HepG2 (cell line): ENCODE measurements around the gene SYMPK. TPM values are rescaled to one million over a fixed set of nuclear protein-coding genes. Genes with fewer than 3 reads are reported as not detected.

ENCODE experiments used
- AGO2 ChIP-seq: fragments of 200-400 bp; formaldehyde crosslinking; optimal IDR thresholded peaks from 2 replicates; pipeline ENCODE3; 2017; ENCODE audit warnings: mild to moderate bottlenecking, low read depth, low read length, moderate library complexity
- ATAD3A ChIP-seq: sonication (generic); formaldehyde crosslinking; IDR thresholded peaks from 2 replicates; pipeline ENCODE4 v1.4.0; 2020; ENCODE audit warnings: missing genetic modification reagents
- BRF2 ChIP-seq: sonication (generic); formaldehyde crosslinking; IDR thresholded peaks from 2 replicates; pipeline ENCODE4 v1.8.1; 2022; ENCODE audit warnings: mild to moderate bottlenecking, missing genetic modification reagents
- CENPX ChIP-seq: sonication (generic); formaldehyde crosslinking; IDR thresholded peaks from 2 replicates; pipeline ENCODE4 v1.9.0; 2021; ENCODE audit warnings: mild to moderate bottlenecking, missing genetic modification reagents, moderate library complexity
- DZIP1 ChIP-seq: sonication (generic); formaldehyde crosslinking; IDR thresholded peaks from 2 replicates; pipeline ENCODE4 v1.5.0; 2020; ENCODE audit warnings: mild to moderate bottlenecking, missing genetic modification reagents
- FIP1L1 ChIP-seq: fragments of 200-400 bp; formaldehyde crosslinking; IDR thresholded peaks from 2 replicates; pipeline ENCODE4 v1.6.1; 2018; ENCODE audit warnings: low read depth, mild to moderate bottlenecking, low read length, moderate library complexity, borderline replicate concordance; ENCODE audit not compliant: insufficient read depth
- HNRNPH1 ChIP-seq: fragments of 200-400 bp; formaldehyde crosslinking; optimal IDR thresholded peaks from 2 replicates; pipeline ENCODE3; 2017; ENCODE audit warnings: mild to moderate bottlenecking, low read depth, low read length
- KLF13 ChIP-seq: sonication (generic); formaldehyde crosslinking; IDR thresholded peaks from 2 replicates; pipeline ENCODE4 v1.4.0; 2020; ENCODE audit warnings: mild to moderate bottlenecking, missing genetic modification reagents
- MAF1 ChIP-seq: sonication (generic); formaldehyde crosslinking; IDR thresholded peaks from 2 replicates; pipeline ENCODE4 v1.5.0; 2020; ENCODE audit warnings: missing genetic modification reagents, borderline replicate concordance
- NFYB ChIP-seq: sonication (generic); formaldehyde crosslinking; IDR thresholded peaks from 2 replicates; pipeline ENCODE4 v1.4.0; 2020; ENCODE audit warnings: missing genetic modification reagents
- NR2F1 ChIP-seq, 2 experiments: fragments of 450-650 bp in 1 of 2; formaldehyde crosslinking in 1 of 2; IDR thresholded peaks; 2 replicates each; pipeline versions ENCODE4 v1.5.0 to v1.6.1; 2016 to 2020; ENCODE audit warnings: mild to moderate bottlenecking in 1 of 2, missing compliant biosample characterization in 1 of 2, missing genetic modification reagents in 1 of 2, moderate library complexity in 1 of 2
- PAWR ChIP-seq: sonication (generic); formaldehyde crosslinking; IDR thresholded peaks from 2 replicates; pipeline ENCODE4 v1.4.0; 2020; ENCODE audit warnings: missing genetic modification reagents, mild to moderate bottlenecking, borderline replicate concordance
- PHF8 ChIP-seq: sonication (generic); formaldehyde crosslinking; IDR thresholded peaks from 2 replicates; pipeline ENCODE4 v1.5.0; 2020; ENCODE audit warnings: missing genetic modification reagents
- PITX1 ChIP-seq: sonication (generic); formaldehyde crosslinking; IDR thresholded peaks from 2 replicates; pipeline ENCODE4 v1.5.1; 2020; ENCODE audit warnings: mild to moderate bottlenecking, missing genetic modification reagents
- PLRG1 ChIP-seq: fragments of 450-650 bp; conservative IDR thresholded peaks from 2 replicates; pipeline ENCODE4 v1.6.1; 2016
- RNF2 ChIP-seq: fragments of 450-650 bp; conservative IDR thresholded peaks from 2 replicates; pipeline ENCODE4 v1.6.1; 2016; ENCODE audit warnings: low read depth
- RXRA ChIP-seq: sonication (generic); formaldehyde crosslinking; IDR thresholded peaks from 2 replicates; pipeline ENCODE4 v1.5.1; 2020; ENCODE audit warnings: missing genetic modification reagents
- RXRB ChIP-seq: IDR thresholded peaks from 2 replicates; pipeline ENCODE4 v1.6.1; 2016; ENCODE audit warnings: borderline replicate concordance, missing genetic modification reagents, missing compliant biosample characterization
- SNAPC5 ChIP-seq: sonication (generic); formaldehyde crosslinking; IDR thresholded peaks from 2 replicates; pipeline ENCODE4 v1.8.1; 2023; ENCODE audit warnings: mild to moderate bottlenecking, missing genetic modification reagents, borderline replicate concordance
- ZBTB21 ChIP-seq: sonication (generic); formaldehyde crosslinking; IDR thresholded peaks from 2 replicates; pipeline ENCODE4 v1.4.0; 2020; ENCODE audit warnings: missing genetic modification reagents
- ZFY ChIP-seq: sonication (generic); formaldehyde crosslinking; IDR thresholded peaks from 2 replicates; pipeline ENCODE4 v1.4.0; 2020; ENCODE audit warnings: missing genetic modification reagents
- ZKSCAN8 ChIP-seq: IDR thresholded peaks from 2 replicates; pipeline ENCODE4 v1.6.1; 2016; ENCODE audit warnings: borderline replicate concordance, missing genetic modification reagents, missing compliant biosample characterization
- ZNF709 ChIP-seq: sonication (generic); formaldehyde crosslinking; IDR thresholded peaks from 2 replicates; pipeline ENCODE4 v1.5.0; 2020; ENCODE audit warnings: mild to moderate bottlenecking, missing genetic modification reagents
- ZNF777 ChIP-seq: sonication (generic); formaldehyde crosslinking; IDR thresholded peaks from 2 replicates; pipeline ENCODE4 v1.4.0; 2020; ENCODE audit warnings: missing genetic modification reagents
- ZNF782 ChIP-seq: sonication (generic); formaldehyde crosslinking; IDR thresholded peaks from 2 replicates; pipeline ENCODE4 v1.4.0; 2020; ENCODE audit warnings: missing genetic modification reagents, mild to moderate bottlenecking, borderline replicate concordance
- ZNF883 ChIP-seq: sonication (generic); formaldehyde crosslinking; IDR thresholded peaks from 2 replicates; pipeline ENCODE4 v1.5.1; 2020; ENCODE audit warnings: mild to moderate bottlenecking, missing genetic modification reagents; ENCODE audit errors: not compliant biosample characterization
- ZNF891 ChIP-seq: sonication (generic); formaldehyde crosslinking; IDR thresholded peaks from 2 replicates; pipeline ENCODE4 v1.5.0; 2020; ENCODE audit warnings: mild to moderate bottlenecking, missing genetic modification reagents
- ZSCAN21 ChIP-seq: sonication (generic); formaldehyde crosslinking; IDR thresholded peaks from 2 replicates; pipeline ENCODE4 v1.8.0; 2022; ENCODE audit warnings: mild to moderate bottlenecking, missing genetic modification reagents, moderate library complexity, borderline replicate concordance
- polyA plus RNA-seq, 8 experiments: library from polyadenylated mRNA; depleted of rRNA in 3 of 8; stranded (reverse) in 7 of 8; unstranded in 1 of 8; fragments of >200 nt; fragmentation: Illumina TruSeq in 4 of 8; extraction: Trizol in 4 of 8; gene quantifications; 2 replicates each; pipeline versions ENCODE4 v1.2.1 to v1.2.3, GENCODE V29; 2011 to 2016; ENCODE audit warnings: low read depth in 4 of 8, missing spikeins in 1 of 8, mixed read lengths in 1 of 8; ENCODE audit not compliant: insufficient read depth in 1 of 8
- total RNA-seq, 5 experiments: library from RNA; depleted of rRNA; stranded (reverse); fragments of >200 nt; fragmentation: Illumina TruSeq; extraction: Trizol; gene quantifications; 2 replicates each; pipeline ENCODE4 v1.2.3, GENCODE V29; 2016; ENCODE audit warnings: low read depth in 1 of 5

Gene SYMPK
- total and polyA plus RNA-seq, 2 of the 13 experiments (the other 11 are each of a cell fraction or from before 2014, with no cell fraction given), result 21.9 to 55.7 TPM

- TF ChIP-seq NFYB (CRISPR knock-in tag) (peak; percentile 31; the same call in 1 of the 2 replicates), PHF8 (CRISPR knock-in tag) (peak; percentile 85), PITX1 (CRISPR knock-in tag) (peak; percentile 21; the same call in 1 of the 2 replicates), AGO2 (peak; percentile 80), ZNF709 (peak; percentile 55; the same call in 1 of the 2 replicates), PAWR (CRISPR knock-in tag) (no peak), ZBTB21 (CRISPR knock-in tag) (peak; percentile 85), ZKSCAN8 (0 out of 2 replicates have a peak, but pooled peaks have one; percentile 76), BRF2 (CRISPR knock-in tag) (no peak), DZIP1 (CRISPR knock-in tag) (no peak), MAF1 (CRISPR knock-in tag) (0 out of 2 replicates have a peak, but pooled peaks have one; percentile 78), RXRA (CRISPR knock-in tag) (no peak), ZSCAN21 (CRISPR knock-in tag) (no peak), FIP1L1 (0 out of 2 replicates have a peak, but pooled peaks have one; percentile 3), NR2F1 (CRISPR knock-in tag; IDR thresholded peaks at IDR 0.05) (peak in 1 of 2 experiments; percentile 11; a peak in 1 of 4 replicates), ZFY (CRISPR knock-in tag) (peak; percentile 90), CENPX (CRISPR knock-in tag) (no peak), ZNF777 (CRISPR knock-in tag) (no peak; the same call in 1 of the 2 replicates), ZNF891 (CRISPR knock-in tag) (no peak; the same call in 1 of the 2 replicates), PLRG1 (no peak), ZNF883 (CRISPR knock-in tag) (no peak), RXRB (CRISPR knock-in tag) (peak; percentile 71), HNRNPH1 (no peak), ATAD3A (no peak), SNAPC5 (CRISPR knock-in tag) (no peak; the same call in 1 of the 2 replicates), KLF13 (CRISPR knock-in tag) (no peak), RNF2 (no peak), ZNF782 (CRISPR knock-in tag) (peak; percentile 77; the same call in 1 of the 2 replicates)
Observed at GRCh38 chr19:45886427-45887199, 23.7 kb upstream of the SYMPK start (continued).
